ENCODE measurements around the gene KCNK6. TPM values are rescaled to one million over a fixed set of nuclear protein-coding genes. Genes with fewer than 3 reads are reported as not detected.
"Not testable (repeated sequence)": the region's sequence is repeated elsewhere in the genome, so short reads cannot be mapped to it uniquely, and the experiment has no call there.

KCNK6 gene
- total RNA-seq, 1 donor from 2014 or later = 21.5 TPM

DNA sequence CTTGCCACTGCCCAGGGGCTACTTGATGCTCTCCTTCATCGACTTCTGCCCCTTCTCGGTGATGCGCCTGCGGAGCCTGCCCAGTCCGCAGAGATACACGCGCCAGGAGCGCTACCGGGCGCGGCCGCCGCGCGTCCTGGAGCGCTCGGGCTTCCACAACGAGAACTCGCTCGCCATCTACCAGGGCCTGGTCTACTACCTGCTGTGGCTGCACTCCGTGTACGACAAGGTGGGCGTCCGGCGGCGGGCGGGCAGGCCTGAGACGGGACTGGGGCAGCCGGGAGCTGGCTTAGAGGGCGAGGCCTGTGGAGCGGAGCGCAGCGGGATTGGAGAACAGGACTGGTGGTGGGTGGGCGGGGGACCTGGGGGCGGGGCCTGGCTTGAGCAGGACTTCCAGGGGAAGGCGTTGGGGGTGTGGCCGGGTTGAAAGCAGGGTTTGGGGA, 42.0 kb downstream of the KCNK6 start:
- peak; percentile 62 for DNase-seq (ENCODE audit: low spot score)

DNA sequence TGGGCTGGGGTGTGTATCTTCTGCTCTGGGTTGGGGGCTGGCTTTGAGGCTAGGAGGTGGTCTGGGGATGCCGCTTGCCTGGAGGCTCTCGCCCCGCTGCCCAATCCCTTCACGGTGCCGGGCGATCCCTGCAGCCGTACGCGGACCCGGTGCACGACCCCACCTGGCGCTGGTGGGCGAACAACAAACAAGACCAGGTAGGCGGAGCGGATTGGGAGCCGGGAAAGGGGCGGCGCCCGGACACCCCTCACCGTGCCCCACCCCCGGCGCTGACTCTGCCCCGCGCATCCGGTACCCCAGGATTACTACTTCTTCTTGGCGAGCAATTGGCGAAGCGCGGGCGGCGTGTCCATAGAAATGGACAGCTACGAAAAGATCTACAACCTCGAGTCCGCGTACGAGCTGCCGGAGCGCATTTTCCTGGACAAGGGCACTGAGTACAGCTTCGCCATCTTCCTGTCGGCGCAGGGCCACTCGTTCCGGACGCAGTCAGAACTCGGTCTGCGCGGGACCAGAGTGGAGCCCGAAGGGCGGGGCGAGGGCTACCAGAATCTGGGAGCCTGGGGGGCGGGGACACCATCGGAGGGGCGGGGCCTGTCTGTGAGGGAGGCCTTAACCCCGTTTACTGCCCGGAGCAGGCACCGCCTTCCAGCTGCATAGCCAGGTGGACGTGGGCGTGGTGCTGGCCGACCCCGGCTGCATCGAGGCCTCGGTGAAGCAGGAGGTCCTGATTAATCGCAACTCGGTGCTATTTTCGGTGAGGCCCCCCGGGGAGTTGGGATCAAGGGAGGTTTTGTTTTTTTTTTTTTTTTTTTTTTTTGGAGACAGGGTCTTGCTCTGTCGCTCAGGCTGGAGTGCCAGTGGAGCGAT, 42.7 kb downstream of the KCNK6 start:
- DNase-seq (ENCODE audit: low spot score) = peak; percentile 70

GRCh38 chr19:38362946-38363688, 43.5 kb downstream of the KCNK6 start:
- not testable (repeated sequence) for DNase-seq (ENCODE audit: low spot score)

DNA sequence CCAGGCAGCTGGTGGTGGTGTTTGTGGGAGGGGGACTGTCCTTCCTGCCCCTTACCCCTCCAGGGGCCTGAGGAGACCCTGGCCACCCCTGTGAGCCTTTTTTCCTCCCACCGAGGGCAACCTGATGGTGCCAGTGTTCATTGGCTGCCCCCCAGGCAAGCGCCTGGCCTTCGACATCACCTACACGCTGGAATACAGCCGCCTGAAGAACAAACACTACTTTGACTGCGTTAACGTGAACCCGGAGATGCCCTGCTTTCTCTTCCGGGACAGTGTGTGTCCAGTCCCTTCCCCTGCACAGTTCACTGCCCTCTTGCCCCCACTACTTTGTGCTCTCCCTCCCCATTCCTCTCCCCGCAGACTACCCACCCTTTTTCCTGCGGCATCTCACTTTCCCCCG, 47.4 kb downstream of the KCNK6 start:
- DNase-seq (ENCODE audit: low spot score) = no peak

GRCh38 chr19:38369584-38369983, 49.9 kb downstream of the KCNK6 start:
- DNase-seq (ENCODE audit: low spot score) = no peak

- DNase-seq (ENCODE audit: low spot score) = no peak
Observed at GRCh38 chr19:38370299-38370698, 50.7 kb downstream of the KCNK6 start.

DNA sequence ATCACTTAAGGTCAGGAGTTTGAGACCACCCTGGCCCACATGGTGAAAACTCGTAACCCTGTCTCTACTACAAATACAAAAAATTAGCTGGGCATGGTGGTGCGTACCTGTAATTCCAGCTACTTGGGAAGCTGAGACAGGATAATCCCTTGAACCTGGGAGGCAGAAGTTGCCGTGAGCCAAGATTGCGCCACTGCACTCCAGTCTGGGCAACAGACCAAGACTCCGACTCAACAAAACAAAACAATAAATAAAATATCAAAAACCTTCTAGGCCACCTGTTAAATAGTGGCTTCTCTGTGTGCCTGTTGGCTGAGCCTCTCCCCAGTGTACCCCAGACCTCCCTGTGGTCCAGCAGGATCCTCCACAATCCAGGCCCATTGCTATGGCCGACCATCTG, 51.4 kb downstream of the KCNK6 start:
- no peak for DNase-seq (ENCODE audit: low spot score)

DNA sequence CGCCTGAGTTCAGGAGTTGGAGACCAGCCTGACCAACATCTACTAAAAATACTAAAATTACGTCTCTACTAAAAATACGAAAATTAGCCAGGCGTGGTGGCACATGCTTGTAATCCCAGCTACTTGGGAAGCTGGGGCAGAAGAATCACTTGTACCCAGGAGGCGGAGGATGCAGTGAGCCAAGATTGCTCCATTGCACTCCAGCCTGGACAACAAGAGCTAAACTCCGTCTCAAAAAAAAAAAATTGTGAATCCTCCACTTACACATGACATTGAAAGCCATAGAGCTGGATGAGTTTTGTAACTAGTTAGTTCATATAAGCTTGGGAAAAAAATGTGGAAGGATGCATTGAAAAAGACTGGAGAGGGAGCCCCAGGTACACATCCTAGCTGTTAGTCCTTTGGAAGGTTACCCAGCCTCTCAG, 54.3 kb downstream of the KCNK6 start:
- no peak for DNase-seq (ENCODE audit: low spot score)

GRCh38 chr19:38374332-38375097, 54.9 kb downstream of the KCNK6 start, which contains the start of gene PSMD8:
TSS of gene PSMD8 (plus strand) at chr19:38374571. CDS start at chr19:38374602, 31 bp downstream.
- DNase-seq (ENCODE audit: low spot score) = peak; percentile 99

- DNase-seq (ENCODE audit: low spot score) = no peak
Observed at GRCh38 chr19:38375098-38375493, 55.5 kb downstream of the KCNK6 start.

GRCh38 chr19:38375748-38376147, 56.1 kb downstream of the KCNK6 start:
- DNase-seq (ENCODE audit: low spot score) = no peak

GRCh38 chr19:38376576-38376975, 56.9 kb downstream of the KCNK6 start:
- no peak for DNase-seq (ENCODE audit: low spot score)

DNA sequence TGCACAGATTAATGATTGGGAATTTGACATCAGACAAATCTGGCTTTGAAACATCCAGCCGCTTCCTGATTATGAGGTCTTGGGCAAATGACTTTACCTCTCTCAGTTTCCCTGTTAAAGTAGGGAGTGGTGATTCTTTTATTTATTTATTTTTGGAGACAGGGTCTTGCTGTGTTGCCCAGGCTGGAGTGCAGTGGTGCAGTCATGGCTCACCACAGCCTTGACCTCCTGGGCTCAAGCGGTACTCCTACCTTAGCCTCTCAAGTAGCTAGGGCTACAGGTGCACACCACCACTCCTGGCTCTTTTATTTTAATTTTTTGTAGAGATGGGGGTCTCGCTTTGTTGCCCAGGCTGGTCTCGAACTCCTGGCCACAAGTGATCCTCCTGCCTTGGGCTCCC, 57.4 kb downstream of the KCNK6 start:
- no peak for DNase-seq (ENCODE audit: low spot score)

DNA sequence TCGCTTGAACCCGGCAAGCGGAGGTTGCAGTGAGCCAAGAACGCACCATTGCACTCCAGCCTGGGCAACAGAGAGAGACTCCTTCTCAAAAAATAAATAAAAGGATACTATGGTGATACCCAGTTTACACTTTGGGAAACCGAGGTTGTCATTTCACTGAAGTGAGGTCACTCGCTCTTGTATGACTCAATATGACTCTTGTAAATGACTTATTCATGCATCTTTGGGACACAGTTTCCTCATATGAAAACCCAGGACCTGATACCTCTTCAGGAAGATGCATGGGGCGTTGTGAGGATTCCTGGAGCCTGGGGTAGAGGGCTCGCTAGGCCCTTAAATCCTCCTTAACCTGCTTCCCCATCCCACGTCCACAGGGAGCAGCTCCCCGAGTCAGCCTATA, 59.2 kb downstream of the KCNK6 start:
- no peak for DNase-seq (ENCODE audit: low spot score)

DNA sequence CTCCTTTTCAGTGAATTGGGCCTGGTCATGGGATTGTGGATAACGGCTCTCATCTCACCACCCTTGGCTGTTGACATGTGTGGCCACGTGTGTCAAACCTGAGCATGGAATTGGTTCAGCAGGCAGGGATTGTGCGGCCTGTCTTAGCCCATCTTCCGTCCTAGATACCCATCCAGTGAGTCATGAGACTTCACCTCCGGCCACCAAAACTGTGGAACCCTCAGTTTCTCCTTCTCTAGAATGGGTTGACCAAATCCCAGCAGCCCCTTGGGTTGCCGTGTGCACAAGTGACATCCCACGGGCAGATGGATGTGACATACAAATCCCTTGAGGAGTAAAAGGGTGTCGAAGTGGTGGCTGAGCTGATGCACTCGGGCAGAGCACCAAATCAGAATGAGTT, 61.5 kb downstream of the KCNK6 start:
- no peak for DNase-seq (ENCODE audit: low spot score)

Other genes with a start within 250 kb of the KCNK6 start
- gene DPF1, start 95.6 kb upstream of the KCNK6 start, total RNA-seq = 0.12 TPM
- gene PPP1R14A, start 63.5 kb upstream of the KCNK6 start, total RNA-seq = 180 TPM
- 567 TPM for gene SPINT2, start 55.3 kb upstream of the KCNK6 start, total RNA-seq
- 77.7 TPM for gene C19orf33, start 15.6 kb upstream of the KCNK6 start, total RNA-seq
- gene YIF1B, start 3.9 kb upstream of the KCNK6 start, total RNA-seq = 31.6 TPM
- 11.9 TPM for gene CATSPERG, start 16.0 kb downstream of the KCNK6 start, total RNA-seq
- gene PSMD8, start 54.7 kb downstream of the KCNK6 start, total RNA-seq = 112 TPM
- 1.8 TPM for gene GGN, start 68.2 kb downstream of the KCNK6 start, total RNA-seq
- gene SPRED3, start 68.9 kb downstream of the KCNK6 start, total RNA-seq = 3.4 TPM
- 35.2 TPM for gene FAM98C, start 83.2 kb downstream of the KCNK6 start, total RNA-seq
- 3.5 TPM for gene RASGRP4, start 106.4 kb downstream of the KCNK6 start, total RNA-seq
- gene RYR1, start 113.8 kb downstream of the KCNK6 start, total RNA-seq = 4.9 TPM